Measurements from ENCODE around the gene ZNF236. TPM values are rescaled to one million over a fixed set of nuclear protein-coding genes. Genes with fewer than 3 reads are reported as not detected.

ZNF236 gene
- total RNA-seq, 1 experiment from 2014 or later, result 14.9 TPM

- Mint-ChIP-seq H3K4me3 (ENCODE audit: unreplicated experiment) (no peak overlapping the region), H3K4me1 (ENCODE audit: low read depth, unreplicated experiment) (no peaks in the 10 kb centered on the region), H3K27me3 (ENCODE audit: insufficient read depth, unreplicated experiment) (no peaks in the 10 kb centered on the region), H3K27ac (ENCODE audit: unreplicated experiment) (no peak overlapping the region), H3K9me3 (ENCODE audit: unreplicated experiment) (peaks cover 11% of the 10 kb centered on the region), H3K36me3 (ENCODE audit: insufficient read depth, unreplicated experiment) (no peaks in the 10 kb centered on the region)
- Histone ChIP-seq H3K9me3 (no peaks in the 10 kb centered on the region), H3K36me3 (ENCODE audit: control insufficient read depth, insufficient read depth, low read length) (no peaks in the 10 kb centered on the region; the same call in 1 of the 2 replicates), H3K4me1 (no peaks in the 10 kb centered on the region), H3K27me3 (replicated peaks; ENCODE audit: control insufficient read depth, insufficient read depth, low read length) (no peaks in the 10 kb centered on the region), H3K4me3 (ENCODE audit: low read depth, low read length) (no peak overlapping the region)
- POLR2A ChIA-PET, result no interaction called here
- intact Hi-C loops (cut with micrococcal nuclease; ENCODE audit: unreplicated experiment), result no loop called here
- CTCF ChIA-PET, result no interaction called here
- no peak for TF ChIP-seq CTCF (IDR thresholded peaks at IDR 0.05; ENCODE audit: insufficient read depth in 1 of 2, low read depth in 1 of 2, low read length in 1 of 2, severe bottlenecking in 1 of 2, unreplicated experiment in 1 of 2)
- no TSS peak for BruUV-seq (replicated peaks)
- no peak for DNase-seq
Measured at GRCh38 chr18:77014538-77014937, 192.2 kb downstream of the ZNF236 start.

DNA sequence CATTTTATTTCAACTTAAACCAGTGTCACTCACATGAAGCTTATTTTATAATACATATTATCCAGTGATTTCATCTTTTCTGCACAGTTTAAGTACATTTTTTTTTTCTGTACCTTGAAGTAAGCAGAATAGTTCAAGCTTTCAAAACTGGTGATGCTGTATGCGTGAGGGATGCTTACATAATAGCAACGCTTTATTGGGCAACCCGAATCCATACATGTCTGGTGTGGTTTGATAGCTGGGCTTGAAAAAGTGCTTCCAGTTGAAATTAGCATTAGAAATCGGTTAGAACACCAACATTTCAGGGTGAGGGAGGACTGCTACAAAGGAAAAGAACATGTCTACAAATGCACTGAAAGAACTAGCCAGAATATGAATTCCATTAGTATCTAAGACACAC lies 192.8 kb downstream of the ZNF236 start:
- no peaks in the 10 kb centered on the region for H3K4me1 ChIP-seq
- Mint-ChIP-seq H3K4me3 (ENCODE audit: unreplicated experiment) (no peak overlapping the region), H3K9me3 (ENCODE audit: unreplicated experiment) (peaks cover 11% of the 10 kb centered on the region), H3K27me3 (ENCODE audit: insufficient read depth, unreplicated experiment) (no peaks in the 10 kb centered on the region), H3K27ac (ENCODE audit: unreplicated experiment) (no peak overlapping the region), H3K4me1 (ENCODE audit: low read depth, unreplicated experiment) (no peaks in the 10 kb centered on the region), H3K36me3 (ENCODE audit: insufficient read depth, unreplicated experiment) (no peaks in the 10 kb centered on the region)
- H3K4me3 ChIP-seq (ENCODE audit: low read depth, low read length), result no peak overlapping the region
- no peak for DNase-seq
- H3K27me3 ChIP-seq (replicated peaks; ENCODE audit: control insufficient read depth, insufficient read depth, low read length), result no peaks in the 10 kb centered on the region
- no peaks in the 10 kb centered on the region for H3K9me3 ChIP-seq
- ChIA-PET POLR2A (no interaction called here), CTCF (no interaction called here)
- TF ChIP-seq CTCF (IDR thresholded peaks at IDR 0.05; ENCODE audit: insufficient read depth in 1 of 2, low read depth in 1 of 2, low read length in 1 of 2, severe bottlenecking in 1 of 2, unreplicated experiment in 1 of 2), result no peak
- BruUV-seq (replicated peaks), result no TSS peak
- H3K36me3 ChIP-seq (ENCODE audit: control insufficient read depth, insufficient read depth, low read length), result no peaks in the 10 kb centered on the region; the same call in 1 of the 2 replicates
- intact Hi-C loops (cut with micrococcal nuclease; ENCODE audit: unreplicated experiment), result no loop called here

DNA sequence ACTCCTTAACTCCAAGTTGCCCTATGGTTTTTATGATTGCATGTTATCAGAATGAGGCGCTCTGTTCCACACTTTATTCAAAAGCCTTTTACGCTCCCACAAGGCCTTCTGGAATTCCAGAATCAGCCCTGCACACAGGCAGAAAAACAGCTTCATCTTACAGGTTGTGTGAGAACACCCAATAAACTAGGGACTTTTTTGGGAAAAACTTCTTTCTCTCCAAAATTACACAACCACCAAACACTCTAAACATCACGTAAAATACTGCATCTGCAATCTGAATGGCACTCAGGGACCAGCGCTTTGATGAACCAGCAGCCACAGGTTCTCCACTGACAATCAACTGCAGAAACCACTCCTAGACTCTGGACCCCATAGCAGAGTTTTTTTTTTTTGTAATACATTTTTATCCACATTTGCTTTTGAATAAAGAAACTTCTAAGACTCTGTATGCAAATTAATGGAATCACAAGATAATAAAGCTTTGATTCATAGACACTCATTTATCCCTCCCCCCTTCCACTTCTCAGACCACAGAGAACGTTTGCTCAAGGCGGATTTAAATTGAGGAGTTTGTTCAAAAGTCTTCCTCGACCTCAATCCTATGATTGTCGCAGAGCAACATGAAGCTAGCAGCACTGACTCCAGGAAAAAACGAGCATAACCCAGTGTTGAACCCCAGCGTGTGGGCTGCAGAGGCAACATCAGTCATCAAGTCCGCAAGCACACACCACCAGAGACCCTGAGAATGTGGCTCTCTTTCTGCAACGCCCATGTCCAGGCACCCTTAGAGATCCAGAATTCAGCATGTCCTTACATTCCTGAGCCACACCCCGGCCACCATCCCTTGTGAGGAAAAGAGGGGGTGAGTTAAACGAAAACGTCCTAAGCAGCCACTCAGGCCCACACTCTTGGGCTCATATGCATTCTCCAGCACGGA lies 193.7 kb downstream of the ZNF236 start:
- H3K36me3 Mint-ChIP-seq (ENCODE audit: insufficient read depth, unreplicated experiment), result no peaks in the 10 kb centered on the region
- DNase-seq, result no peak
- H3K9me3 Mint-ChIP-seq (ENCODE audit: unreplicated experiment), result peaks cover 11% of the 10 kb centered on the region
- BruUV-seq (replicated peaks), result no TSS peak
- CTCF ChIA-PET, result no interaction called here
- POLR2A ChIA-PET, result no interaction called here
- no peaks in the 10 kb centered on the region for H3K4me1 Mint-ChIP-seq (ENCODE audit: low read depth, unreplicated experiment)
- H3K27ac Mint-ChIP-seq (ENCODE audit: unreplicated experiment), result no peak overlapping the region
- H3K36me3 ChIP-seq (ENCODE audit: control insufficient read depth, insufficient read depth, low read length), result no peaks in the 10 kb centered on the region; the same call in 1 of the 2 replicates
- no peaks in the 10 kb centered on the region for H3K9me3 ChIP-seq
- H3K4me1 ChIP-seq, result no peaks in the 10 kb centered on the region
- no peak overlapping the region for H3K4me3 ChIP-seq (ENCODE audit: low read depth, low read length)
- no peak for TF ChIP-seq CTCF (IDR thresholded peaks at IDR 0.05; ENCODE audit: insufficient read depth in 1 of 2, low read depth in 1 of 2, low read length in 1 of 2, severe bottlenecking in 1 of 2, unreplicated experiment in 1 of 2)
- no peak overlapping the region for H3K4me3 Mint-ChIP-seq (ENCODE audit: unreplicated experiment)
- H3K27me3 ChIP-seq (replicated peaks; ENCODE audit: control insufficient read depth, insufficient read depth, low read length), result no peaks in the 10 kb centered on the region
- intact Hi-C loops (cut with micrococcal nuclease; ENCODE audit: unreplicated experiment), result no loop called here
- H3K27me3 Mint-ChIP-seq (ENCODE audit: insufficient read depth, unreplicated experiment), result no peaks in the 10 kb centered on the region
